Liver (tissue), 9 donors: ENCODE measurements around the gene DROSHA. TPM values are rescaled to one million over a fixed set of nuclear protein-coding genes. Genes with fewer than 3 reads are reported as not detected.

Source experiments
- DNase-seq: peaks from one replicate; pipeline ENCODE4 v3.0.0-alpha.2; 2017; ENCODE audit warnings: low spot score
- H3K27ac ChIP-seq, 2 donors: one replicate each; pipeline ENCODE4 v1.7.0; 2013; ENCODE audit warnings: inconsistent platforms in 2 of 2, low read length in 2 of 2, control low read depth in 1 of 2, low read depth in 1 of 2, mild to moderate bottlenecking in 1 of 2
- H3K27me3 ChIP-seq, 4 donors: one replicate each; pipeline versions ENCODE4 v1.6.1 to v1.7.0; 2013; ENCODE audit warnings: low read length in 3 of 4, inconsistent platforms in 1 of 4, mild to moderate bottlenecking in 1 of 4, moderate library complexity in 1 of 4; ENCODE audit not compliant: control insufficient read depth in 4 of 4, insufficient read depth in 4 of 4
- H3K36me3 ChIP-seq, 4 donors: one replicate each; pipeline versions ENCODE4 v1.6.1 to v1.7.0; 2013; ENCODE audit warnings: low read length in 3 of 4, mild to moderate bottlenecking in 3 of 4, low read depth in 1 of 4, moderate library complexity in 1 of 4; ENCODE audit not compliant: control insufficient read depth in 4 of 4, insufficient read depth in 3 of 4
- H3K4me1 ChIP-seq, 4 donors: one replicate each; pipeline versions ENCODE4 v1.6.1 to v1.7.0; 2013; ENCODE audit warnings: low read length in 3 of 4, mild to moderate bottlenecking in 3 of 4, moderate library complexity in 1 of 4; ENCODE audit not compliant: control insufficient read depth in 4 of 4, insufficient read depth in 4 of 4
- H3K4me3 ChIP-seq, 3 donors: one replicate each; pipeline versions ENCODE4 v1.6.1 to v1.7.0; 2013; ENCODE audit warnings: low read length in 3 of 3, control low read depth in 1 of 3, low read depth in 1 of 3, mild to moderate bottlenecking in 1 of 3
- H3K9ac ChIP-seq, 2 donors: one replicate each; pipeline ENCODE4 v1.7.0; 2013; ENCODE audit warnings: low read length in 2 of 2, mild to moderate bottlenecking in 2 of 2, moderate library complexity in 2 of 2, control low read depth in 1 of 2, low read depth in 1 of 2
- H3K9me3 ChIP-seq, 4 donors: one replicate each; pipeline versions ENCODE4 v1.6.1 to v1.7.0; 2013; ENCODE audit warnings: low read length in 3 of 4; ENCODE audit not compliant: control insufficient read depth in 4 of 4
- ATF3 ChIP-seq: IDR thresholded peaks from 2 replicates; pipeline ENCODE4 v1.6.1; 2016; ENCODE audit warnings: antibody characterized with exemption
- CTCF ChIP-seq: fragments of 150-350 bp; IDR thresholded peaks from 2 replicates; pipeline ENCODE4 v1.5.1; 2017; ENCODE audit warnings: improper control_type of control experiment, low read depth, low read length; ENCODE audit not compliant: missing input control
- EGR1 ChIP-seq, 2 donors: IDR thresholded peaks; 2 replicates each; pipeline ENCODE4 v1.6.1; 2016 to 2018; ENCODE audit warnings: antibody characterized with exemption in 2 of 2, low read depth in 2 of 2
- FOXA1 ChIP-seq: IDR thresholded peaks from 2 replicates; pipeline ENCODE4 v1.6.1; 2016; ENCODE audit warnings: antibody characterized with exemption
- FOXA2 ChIP-seq: IDR thresholded peaks from 2 replicates; pipeline ENCODE4 v1.6.1; 2016; ENCODE audit warnings: antibody characterized with exemption
- GABPA ChIP-seq, 2 donors: IDR thresholded peaks in 1 of 2; conservative IDR thresholded peaks in 1 of 2; 2 replicates each; pipeline ENCODE4 v1.6.1; 2016; ENCODE audit warnings: antibody characterized with exemption in 2 of 2, mild to moderate bottlenecking in 1 of 2, moderate library complexity in 1 of 2
- HNF4A ChIP-seq, 2 donors: conservative IDR thresholded peaks; 2 replicates each; pipeline ENCODE4 v1.6.1; 2016; ENCODE audit warnings: antibody characterized with exemption in 2 of 2, mild to moderate bottlenecking in 2 of 2
- HNF4G ChIP-seq: IDR thresholded peaks from 2 replicates; pipeline ENCODE4 v1.6.1; 2016; ENCODE audit warnings: antibody characterized with exemption
- JUND ChIP-seq, 2 donors: IDR thresholded peaks; 2 replicates each; pipeline ENCODE4 v1.6.1; 2016; ENCODE audit warnings: antibody characterized with exemption in 2 of 2
- MAX ChIP-seq: IDR thresholded peaks from 2 replicates; pipeline ENCODE4 v1.6.1; 2016; ENCODE audit warnings: antibody characterized with exemption
- NR2F2 ChIP-seq: IDR thresholded peaks from 2 replicates; pipeline ENCODE4 v1.6.1; 2016; ENCODE audit warnings: antibody characterized with exemption
- RAD21 ChIP-seq, 2 donors: IDR thresholded peaks; 2 replicates each; pipeline ENCODE4 v1.6.1; 2016; ENCODE audit warnings: antibody characterized with exemption in 2 of 2, mild to moderate bottlenecking in 2 of 2
- REST ChIP-seq: IDR thresholded peaks from 2 replicates; pipeline ENCODE4 v1.6.1; 2016; ENCODE audit warnings: antibody characterized with exemption, mild to moderate bottlenecking
- RXRA ChIP-seq, 2 donors: IDR thresholded peaks; 2 replicates each; pipeline ENCODE4 v1.6.1; 2017 to 2018; ENCODE audit warnings: antibody characterized with exemption in 2 of 2, mild to moderate bottlenecking in 1 of 2
- SP1 ChIP-seq: IDR thresholded peaks from 2 replicates; pipeline ENCODE4 v1.6.1; 2018; ENCODE audit warnings: antibody characterized with exemption, mild to moderate bottlenecking
- TAF1 ChIP-seq: conservative IDR thresholded peaks from 2 replicates; pipeline ENCODE4 v1.6.1; 2016; ENCODE audit warnings: antibody characterized with exemption, mild to moderate bottlenecking
- YY1 ChIP-seq: IDR thresholded peaks from 2 replicates; pipeline ENCODE4 v1.6.1; 2016; ENCODE audit warnings: antibody characterized with exemption, mild to moderate bottlenecking
- ZBTB33 ChIP-seq: IDR thresholded peaks from 2 replicates; pipeline ENCODE4 v1.6.1; 2016; ENCODE audit warnings: antibody characterized with exemption
- WGBS: extraction: QIAGEN DNeasy Blood & Tissue Kit; methylation state at CpG from one replicate; pipeline ENCODE4 v1.1.7; 2013; 5-methylcytosine and 5-hydroxymethylcytosine counted together
- polyA plus RNA-seq, 2 donors: library from polyadenylated mRNA; stranded (reverse) in 1 of 2; unstranded in 1 of 2; fragments of 200-250 nt in 1 of 2; fragments of >200 nt in 1 of 2; fragmentation: Nextera tagmentation in 1 of 2; extraction: Ambion mirVana in 1 of 2; gene quantifications; one replicate each; pipeline versions ENCODE4 v1.2.1 to v1.2.3, GENCODE V29; 2013 to 2015
- total RNA-seq, 2 donors: library from RNA; depleted of rRNA; stranded (reverse); fragments of >200 nt; gene quantifications; one replicate each; pipeline ENCODE4 v1.2.3, GENCODE V29; 2014
- donor health status: healthy.
- donor health status: healthy.
- donor health status: healthy.
- donor health status: healthy.
- donor health status: healthy.

The DROSHA gene
- total and polyA plus RNA-seq, 4 donors, result 8.2 to 25.4 (median 15.4) TPM

- peaks cover 6 to 51% (median 28%) of the 10 kb centered on the region in 4 donors for H3K36me3 ChIP-seq
- H3K27me3 ChIP-seq, result no peaks in the 10 kb centered on the region
- no peak for DNase-seq
- H3K9me3 ChIP-seq, result no peaks in the 10 kb centered on the region
- no peak overlapping the region for H3K9ac ChIP-seq
- H3K27ac ChIP-seq, result no peak overlapping the region
- H3K4me1 ChIP-seq, result no peaks in the 10 kb centered on the region
- TF ChIP-seq RXRA (IDR thresholded peaks at IDR 0.05), result no peak
- no peak for TF ChIP-seq HNF4A (conservative IDR thresholded peaks at IDR 0.05)
- no peak for TF ChIP-seq FOXA1
- TF ChIP-seq RAD21 (IDR thresholded peaks at IDR 0.05), result no peak
- TF ChIP-seq HNF4G, result no peak
- no peak for TF ChIP-seq YY1
- no peak for TF ChIP-seq ATF3
- no peak for TF ChIP-seq CTCF
- no peak for TF ChIP-seq TAF1
- TF ChIP-seq ZBTB33, result no peak
- no peak for TF ChIP-seq SP1
- TF ChIP-seq NR2F2, result no peak
- TF ChIP-seq GABPA (IDR thresholded peaks at IDR 0.05 in 1 of 2, conservative IDR thresholded peaks at IDR 0.05 in 1 of 2), result no peak
- TF ChIP-seq REST, result no peak
- no peak for TF ChIP-seq MAX
- no peak for TF ChIP-seq EGR1 (IDR thresholded peaks at IDR 0.05; ENCODE audit: low read depth in 2 of 2)
- WGBS, result 95% methylated on average over 3 of the region's 3 CpGs
- no peak overlapping the region for H3K4me3 ChIP-seq
Observed at GRCh38 chr5:31416547-31416946, 115.3 kb downstream of the DROSHA start.

- Histone ChIP-seq H3K4me3 (no peak overlapping the region), H3K9me3 (no peaks in the 10 kb centered on the region), H3K27ac (no peak overlapping the region), H3K36me3 (peaks cover 6 to 48% (median 26%) of the 10 kb centered on the region in 4 donors), H3K9ac (no peak overlapping the region), H3K4me1 (no peaks in the 10 kb centered on the region), H3K27me3 (no peaks in the 10 kb centered on the region)
- WGBS, result 95% methylated on average over 2 of the region's 2 CpGs
- no peak for DNase-seq
- TF ChIP-seq GABPA (IDR thresholded peaks at IDR 0.05 in 1 of 2, conservative IDR thresholded peaks at IDR 0.05 in 1 of 2) (no peak), ZBTB33 (no peak), HNF4G (no peak), TAF1 (no peak), JUND (IDR thresholded peaks at IDR 0.05) (no peak), HNF4A (conservative IDR thresholded peaks at IDR 0.05) (no peak), ATF3 (no peak), RXRA (IDR thresholded peaks at IDR 0.05) (no peak), RAD21 (IDR thresholded peaks at IDR 0.05) (no peak), MAX (no peak), FOXA1 (no peak), CTCF (no peak), EGR1 (IDR thresholded peaks at IDR 0.05; ENCODE audit: low read depth in 2 of 2) (no peak), FOXA2 (no peak), YY1 (no peak)
Observed at GRCh38 chr5:31415960-31416359, 115.9 kb downstream of the DROSHA start.
